ENCODE data around the gene CCDC154. TPM values are rescaled to one million over a fixed set of nuclear protein-coding genes. Genes with fewer than 3 reads are reported as not detected.

CCDC154 gene
- total and polyA plus RNA-seq, 10 of the 15 experiments (the other 5 are each of a cell fraction or from before 2014, with no cell fraction given): 0.06 to 0.26 (median 0.25) TPM; not detected in 7

- TF ChIP-seq MLLT1 (IDR thresholded peaks at IDR 0.05) (no peak), CBFB (IDR thresholded peaks at IDR 0.05; ENCODE audit: low read depth) (no peak), ZBTB40 (IDR thresholded peaks at IDR 0.05; ENCODE audit: borderline replicate concordance) (no peak), ATF3 (IDR thresholded peaks at IDR 0.05; ENCODE audit: borderline replicate concordance, extremely low read depth, low read depth, low read length) (peak; percentile 100), YY1 (IDR thresholded peaks at IDR 0.05; ENCODE audit: low read depth, low read length) (peak; percentile 78), POU2F2 (IDR thresholded peaks at IDR 0.05; ENCODE audit: borderline replicate concordance, low read depth, low read length) (peak; percentile 7; the same call in 1 of the 3 replicates), BMI1 (IDR thresholded peaks at IDR 0.05; ENCODE audit: borderline replicate concordance) (no peak), IRF4 (IDR thresholded peaks at IDR 0.05; ENCODE audit: low read depth, low read length) (no peak), TAF1 (IDR thresholded peaks at IDR 0.05; ENCODE audit: borderline replicate concordance, low read depth, low read length) (peak; percentile 68; the same call in 1 of the 2 replicates), PBX3 (IDR thresholded peaks at IDR 0.05; ENCODE audit: insufficient replicate concordance, low read depth, low read length) (no peak), RB1 (IDR thresholded peaks at IDR 0.05; ENCODE audit: borderline replicate concordance) (peak; percentile 67; the same call in 1 of the 2 replicates), SIX5 (IDR thresholded peaks at IDR 0.05; ENCODE audit: low read depth, low read length, severe bottlenecking) (peak; percentile 48), PAX8 (IDR thresholded peaks at IDR 0.05) (no peak), HSF1 (IDR thresholded peaks at IDR 0.05; ENCODE audit: low read depth, low read length) (no peak), EZH2 (IDR thresholded peaks at IDR 0.05; ENCODE audit: borderline replicate concordance, control insufficient read depth, low read depth, low read length) (no peak), SMC3 (IDR thresholded peaks at IDR 0.05; ENCODE audit: borderline replicate concordance, low read length) (no peak), SMARCA5 (IDR thresholded peaks at IDR 0.05) (no peak), LARP7 (IDR thresholded peaks at IDR 0.05) (peak; percentile 86), BCL11A (IDR thresholded peaks at IDR 0.05; ENCODE audit: low read depth, low read length) (no peak), NBN (IDR thresholded peaks at IDR 0.05) (no peak), E2F4 (IDR thresholded peaks at IDR 0.05; ENCODE audit: low read depth, low read length) (peak; percentile 12; the same call in 1 of the 2 replicates)
These were observed 30.6 kb upstream of the CCDC154 start, which contains the start of gene CLCN7 (continued) for GRCh38 chr16:1474796-1475551.

Data from GM12878 (cell line).